Central memory CD4-positive, alpha-beta T cell (primary cell): ENCODE measurements around the gene CREBL2.
"Not testable (repeated sequence)": the region's sequence is repeated elsewhere in the genome, so short reads cannot be mapped to it uniquely, and the experiment has no call there.

ENCODE experiments used
- DNase-seq: peaks from one replicate; pipeline ENCODE4 v3.0.0; 2022

CREBL2 gene

GRCh38 chr12:12639995-12640394, 28.3 kb downstream of the CREBL2 start:
- not testable (repeated sequence) for DNase-seq

DNA sequence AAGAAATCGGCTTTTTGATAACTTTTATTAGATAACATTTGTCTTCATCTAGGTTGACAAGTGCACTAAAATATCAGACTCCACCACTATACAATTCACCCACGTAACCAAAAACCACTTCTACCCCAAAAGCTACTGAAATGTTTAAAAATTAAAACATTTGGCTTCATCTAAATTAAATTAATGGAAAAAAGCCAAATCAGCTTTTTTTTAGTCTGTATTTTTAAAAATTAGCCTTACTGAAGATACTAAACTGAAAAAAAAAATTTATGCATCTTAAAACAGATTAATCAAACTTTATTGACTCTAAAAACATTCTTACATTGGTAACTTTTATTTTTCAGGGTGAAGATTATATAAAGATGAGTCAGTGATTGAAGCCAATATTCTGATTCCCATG, 30.0 kb downstream of the CREBL2 start:
- DNase-seq: no peak

DNA sequence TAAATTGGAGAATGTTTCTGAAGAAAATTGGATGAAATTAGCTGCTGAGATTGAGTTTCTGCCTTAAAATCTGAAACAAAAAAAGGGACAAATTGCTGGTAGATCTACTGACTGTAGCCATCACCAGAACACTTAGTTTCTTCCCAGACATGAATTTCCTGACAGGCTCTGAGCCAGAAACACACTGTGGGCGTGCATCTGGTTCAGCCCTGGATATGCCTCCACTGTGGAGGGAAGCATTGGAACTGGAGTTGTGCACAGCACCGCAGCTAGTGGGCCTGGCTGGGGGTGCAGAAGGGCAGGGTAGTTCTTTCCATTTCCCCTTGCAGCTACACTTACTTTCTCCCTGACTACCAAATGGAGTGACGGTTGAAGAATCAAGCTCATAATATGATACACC, 31.2 kb downstream of the CREBL2 start:
- no peak for DNase-seq

DNA sequence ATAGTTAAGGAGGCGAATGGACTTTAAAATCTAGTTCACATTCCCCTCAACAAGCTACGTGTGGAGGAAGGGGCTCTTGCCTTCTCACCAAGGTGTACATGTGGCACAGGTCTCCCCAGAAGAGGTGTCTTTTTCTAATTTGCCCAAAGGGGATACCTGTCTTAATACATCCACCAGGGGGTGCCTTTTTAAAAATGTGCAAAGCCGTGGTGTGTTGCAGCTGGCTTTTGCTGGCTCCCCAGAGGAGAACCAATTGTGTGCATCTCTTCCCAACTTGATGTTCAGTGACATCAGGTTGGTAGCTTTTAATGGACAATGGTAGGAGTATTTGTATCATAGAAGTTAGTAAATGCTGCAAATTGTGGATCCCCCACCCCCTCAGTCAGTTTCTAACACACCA, 33.8 kb downstream of the CREBL2 start:
- peak; percentile 51 for DNase-seq

DNA sequence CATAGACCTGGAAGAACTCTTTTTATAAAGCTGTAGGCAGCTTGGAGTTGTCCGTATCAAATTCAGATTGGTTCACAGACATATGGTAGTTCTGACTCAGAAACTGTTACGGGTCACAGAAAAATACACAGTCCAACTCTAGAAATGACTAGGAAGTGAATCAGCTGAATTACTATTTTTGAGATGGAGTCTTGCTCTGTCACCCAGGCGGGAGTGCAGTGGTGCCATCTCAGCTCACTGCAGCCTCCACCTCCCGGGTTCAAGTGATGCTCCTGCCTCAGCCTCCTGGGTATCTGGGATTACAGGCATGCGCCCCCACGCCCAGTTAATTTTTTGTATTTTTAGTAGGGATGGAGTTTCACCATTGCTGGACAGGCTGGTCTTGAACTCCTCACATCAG, 34.3 kb downstream of the CREBL2 start:
- DNase-seq: not testable (repeated sequence)

GRCh38 chr12:12646483-12647072, 34.9 kb downstream of the CREBL2 start:
- no peak for DNase-seq

GRCh38 chr12:12648284-12648683, 36.6 kb downstream of the CREBL2 start:
- DNase-seq: no peak

DNA sequence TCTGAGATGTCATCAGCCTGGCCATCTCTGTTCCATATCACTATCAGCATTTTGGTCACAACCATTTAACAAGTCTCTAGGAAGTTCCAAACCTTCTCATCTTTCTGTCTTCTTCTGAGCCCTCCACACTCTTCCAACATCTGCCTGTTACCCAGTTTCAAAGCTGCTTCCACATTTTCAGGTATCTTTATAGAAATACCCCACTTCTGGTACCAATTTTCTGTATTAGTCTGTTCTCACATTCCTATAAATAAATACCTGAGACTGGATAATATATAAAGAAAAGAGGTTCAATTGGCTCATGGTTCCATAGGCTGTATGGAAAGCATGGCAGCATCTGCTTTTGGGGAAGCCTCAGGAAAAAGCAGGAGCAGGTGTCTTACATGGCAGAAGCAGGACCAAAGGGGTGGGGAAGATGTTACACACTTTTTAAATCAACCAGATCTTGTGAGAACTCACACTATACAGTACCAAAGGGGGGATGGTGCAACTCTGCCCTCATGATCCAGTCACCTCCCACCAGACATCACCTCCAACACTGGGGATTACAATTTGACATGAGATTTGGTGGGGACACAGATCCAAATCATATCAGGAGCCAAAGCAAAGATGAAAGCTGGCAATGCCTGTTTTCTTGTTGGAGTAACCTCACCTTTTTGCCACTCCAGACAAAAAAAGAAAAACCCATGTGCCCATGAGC, 37.4 kb downstream of the CREBL2 start:
- DNase-seq: no peak

DNA sequence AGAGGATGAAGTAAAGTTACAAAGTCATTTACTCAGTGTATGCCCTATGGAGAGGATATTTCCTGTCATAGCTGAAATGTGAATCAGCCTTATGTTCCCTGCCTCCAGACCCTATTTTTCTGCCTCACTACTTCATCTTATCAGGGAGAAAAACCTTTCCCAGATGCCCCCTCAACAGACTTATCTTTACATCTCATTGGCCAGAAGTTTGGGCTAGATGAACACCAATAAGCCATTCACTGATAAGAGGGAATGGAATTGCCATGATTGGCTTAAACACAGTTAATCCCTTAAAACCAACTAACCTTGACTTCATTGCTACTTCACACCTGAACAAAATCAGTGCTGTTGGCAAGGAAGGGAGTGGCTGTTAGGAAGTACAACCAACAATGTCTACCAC, 40.1 kb downstream of the CREBL2 start:
- no peak for DNase-seq

GRCh38 chr12:12652704-12653103, 41.0 kb downstream of the CREBL2 start:
- DNase-seq: not testable (repeated sequence)

DNA sequence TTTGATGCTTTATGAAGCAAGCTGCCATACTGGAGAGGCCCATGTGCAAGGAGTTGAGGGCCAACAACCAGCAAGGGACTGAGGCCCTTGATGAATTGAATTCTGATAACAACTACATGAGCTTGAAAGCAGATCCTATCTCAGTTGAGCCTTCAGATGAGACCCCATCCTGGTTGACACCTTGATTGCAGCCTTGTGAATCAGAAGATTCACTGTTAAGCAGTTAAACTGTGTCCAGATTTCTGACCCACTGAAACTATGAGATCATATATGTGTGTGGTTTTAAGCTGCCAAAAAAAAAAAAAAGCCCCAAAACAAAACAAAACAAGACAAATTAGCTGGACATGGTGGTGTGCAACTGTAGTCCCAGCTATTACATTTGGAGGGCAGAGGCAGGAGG, 42.2 kb downstream of the CREBL2 start:
- no peak for DNase-seq

GRCh38 chr12:12654691-12655460, 43.2 kb downstream of the CREBL2 start:
- no peak for DNase-seq

DNA sequence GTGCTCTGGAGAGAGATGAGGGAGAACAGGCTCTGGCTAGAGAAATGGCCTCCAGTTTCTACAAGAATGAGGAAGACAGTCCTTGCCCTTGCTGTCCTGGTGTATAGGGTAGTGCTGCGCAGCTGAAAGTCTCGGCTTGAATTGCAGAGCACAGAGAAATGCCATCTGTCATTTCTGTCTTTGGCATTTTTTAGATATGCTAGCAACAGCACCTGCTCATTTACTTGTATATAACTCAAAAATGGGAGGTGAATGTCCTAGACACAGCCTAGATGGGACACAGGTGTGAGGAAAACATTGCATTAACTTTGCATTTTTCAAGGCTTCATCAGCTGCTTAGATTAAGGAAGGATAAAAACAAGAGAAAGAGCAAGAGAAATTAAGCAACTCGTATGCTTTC, 48.5 kb downstream of the CREBL2 start:
- DNase-seq: no peak

GRCh38 chr12:12661086-12661856, 49.6 kb downstream of the CREBL2 start:
- no peak for DNase-seq

DNA sequence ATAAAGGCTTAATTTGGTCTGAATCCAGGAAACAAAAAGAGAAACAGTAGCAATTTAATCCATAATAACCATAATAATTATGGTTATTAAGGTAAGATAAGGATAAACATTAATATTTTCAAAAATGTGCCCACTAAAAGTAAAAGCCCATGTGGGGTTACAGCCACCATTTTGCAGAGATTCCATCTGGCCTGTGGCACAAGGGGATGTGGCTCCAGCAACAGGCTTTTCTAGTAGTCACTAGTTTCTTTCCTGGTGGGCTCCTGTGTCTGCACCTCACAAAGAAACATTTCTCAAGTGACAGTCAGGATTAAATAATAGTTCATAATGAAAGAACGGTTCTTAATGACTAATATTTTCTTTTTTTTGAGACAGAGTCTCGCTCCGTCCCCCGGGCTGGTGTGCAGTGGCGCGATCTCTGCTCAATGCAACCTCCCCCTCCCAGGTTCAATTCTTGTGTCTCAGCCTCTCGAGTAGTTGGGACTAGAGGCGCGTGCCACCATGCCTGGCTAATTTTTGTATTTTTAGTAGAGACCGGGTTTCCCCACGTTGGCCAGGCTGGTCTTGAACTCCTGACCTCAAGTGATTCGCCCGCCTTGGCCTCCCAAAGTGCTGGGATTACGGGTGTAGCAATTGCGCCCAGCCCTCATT, 52.1 kb downstream of the CREBL2 start:
- no peak for DNase-seq

GRCh38 chr12:12665194-12665593, 53.5 kb downstream of the CREBL2 start:
- DNase-seq: no peak

GRCh38 chr12:12668005-12668404, 56.3 kb downstream of the CREBL2 start:
- DNase-seq: no peak

DNA sequence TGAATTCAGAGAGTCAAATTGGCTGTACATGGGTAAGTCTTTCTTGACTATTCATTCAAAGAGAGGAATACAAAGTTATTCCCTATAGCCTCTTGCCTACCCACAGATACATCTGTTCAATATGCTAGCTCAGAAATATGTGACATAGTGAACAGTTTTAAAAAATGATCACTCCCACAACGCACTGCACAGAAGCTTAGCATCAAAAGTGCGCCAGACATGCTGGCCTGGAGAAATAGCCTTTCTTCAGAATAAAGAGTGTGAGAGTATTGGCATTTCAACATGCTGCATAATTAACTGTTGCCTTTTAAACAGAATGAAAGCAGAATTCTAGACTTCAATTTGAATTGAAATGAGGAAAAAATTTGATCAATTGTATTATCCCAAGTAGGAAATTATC, 57.3 kb downstream of the CREBL2 start:
- DNase-seq: no peak

DNA sequence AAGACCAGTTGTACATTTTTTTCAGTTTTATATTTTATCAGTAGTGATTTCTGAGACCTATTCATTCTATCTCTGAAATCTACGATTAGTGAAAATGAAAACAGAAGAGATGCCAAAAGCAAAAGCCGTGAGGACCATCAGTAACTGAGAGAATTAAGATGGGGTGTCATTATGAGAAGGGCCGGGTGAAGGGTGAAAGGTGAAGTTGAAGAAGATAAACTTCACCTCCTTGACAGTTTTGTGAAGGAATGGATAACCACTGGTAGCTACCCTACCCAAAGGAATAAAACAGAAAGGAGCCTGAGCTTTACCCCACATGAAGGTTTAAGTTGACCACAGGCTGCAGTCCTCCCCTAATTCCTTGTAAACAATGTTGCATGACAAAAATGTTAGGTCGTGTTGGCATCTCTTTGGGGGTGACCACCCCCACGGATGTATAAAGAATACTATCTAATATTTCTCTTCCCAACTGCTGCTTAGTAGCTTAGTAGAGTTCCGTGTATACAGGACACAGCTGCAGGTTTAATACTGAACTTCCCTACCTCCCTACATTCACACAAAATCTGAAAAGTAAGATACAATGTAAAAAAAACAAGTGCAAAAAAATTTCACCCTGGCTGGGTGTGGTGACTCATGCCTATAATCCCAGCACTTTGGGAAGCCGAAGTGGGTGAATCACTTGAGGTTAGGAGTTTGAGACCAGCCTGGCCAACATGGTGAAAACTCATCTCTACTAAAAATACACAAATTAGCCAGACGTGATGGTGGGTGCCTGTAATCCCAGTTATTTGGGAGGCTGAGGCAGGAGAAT, 60.4 kb downstream of the CREBL2 start:
- no peak for DNase-seq

DNA sequence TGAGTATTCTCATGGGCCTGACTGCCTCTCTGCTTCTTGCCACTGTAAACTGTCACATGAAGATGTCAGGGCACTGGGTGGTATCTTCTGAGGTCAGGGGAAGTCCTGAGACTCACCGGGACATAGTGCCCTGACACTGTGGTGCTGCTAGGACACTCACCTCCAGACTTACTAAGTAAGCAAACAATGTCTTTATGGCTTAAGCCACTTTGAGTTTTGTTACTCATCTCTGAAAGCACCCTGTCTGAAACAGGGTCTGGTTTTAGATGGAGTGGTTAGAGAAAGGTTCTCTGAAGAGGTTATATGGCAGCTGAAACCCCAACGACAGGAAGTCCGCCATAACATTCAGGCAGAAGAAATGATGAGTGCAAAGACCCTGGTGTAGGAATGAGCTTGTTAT, 61.6 kb downstream of the CREBL2 start:
- DNase-seq: no peak

- no peak for DNase-seq
Observed at GRCh38 chr12:12676605-12677004, 64.9 kb downstream of the CREBL2 start.
